Activated naive CD4-positive, alpha-beta T cell treated with anti-CD3 and anti-CD28 coated beads, Interleukin-2, amount 50 U/mL, for 72 hours (primary cell): Measurements from ENCODE around the gene MYCBP2. TPM values are rescaled to one million over a fixed set of nuclear protein-coding genes. Genes with fewer than 3 reads are reported as not detected.
"Not testable (repeated sequence)": the region's sequence is repeated elsewhere in the genome, so short reads cannot be mapped to it uniquely, and the experiment has no call there.

Experiments
- ATAC-seq, 2 donors: fragments of 150-1000 bp; cut with Tn5 transposase; 2 replicates each; pipeline ENCODE4 v1.10.0; 2021; ENCODE audit warnings: mild to moderate bottlenecking in 2 of 2, moderate library complexity in 2 of 2
- DNase-seq, 2 donors: peaks; one replicate each; pipeline ENCODE4 v3.0.0; 2021 to 2022; ENCODE audit warnings: low spot score in 2 of 2
- H3K27ac Mint-ChIP-seq, 2 donors: one replicate each; pipeline ENCODE4 v1.8.0; 2022; ENCODE audit warnings: mild to moderate bottlenecking in 2 of 2, mixed read lengths in 2 of 2
- H3K36me3 Mint-ChIP-seq, 2 donors: one replicate each; pipeline ENCODE4 v1.8.0; 2022; ENCODE audit warnings: mixed read lengths in 2 of 2
- H3K9me3 Mint-ChIP-seq, 2 donors: one replicate each; pipeline ENCODE4 v1.8.0; 2022; ENCODE audit warnings: mixed read lengths in 2 of 2
- total RNA-seq, 2 donors: library from RNA; stranded (reverse); gene quantifications; one replicate each; pipeline ENCODE4 v1.2.3, GENCODE V29; 2022

MYCBP2 gene
- total RNA-seq, 2 donors from 2014 or later, result 80.1 to 105 TPM

- DNase-seq, result no peak
- no peak for ATAC-seq
- Mint-ChIP-seq H3K36me3 (peaks cover 9 to 40% of the 10 kb centered on the region in 2 donors), H3K27ac (peak overlapping the region in 1 of 2 donors; percentile 15), H3K9me3 (no peaks in the 10 kb centered on the region)
Measured at GRCh38 chr13:77016888-77017623, 309.8 kb downstream of the MYCBP2 start.

- ATAC-seq, result no peak
Measured at GRCh38 chr13:77016251-77016812, 310.6 kb downstream of the MYCBP2 start.

GRCh38 chr13:77014906-77015685 lies 311.8 kb downstream of the MYCBP2 start:
- Mint-ChIP-seq H3K27ac (no peak overlapping the region), H3K36me3 (peaks cover 9 to 50% of the 10 kb centered on the region in 2 donors), H3K9me3 (no peaks in the 10 kb centered on the region)
- ATAC-seq, result no peak
- no peak for DNase-seq

More at GRCh38 chr13:77016251-77016812, 310.6 kb downstream of the MYCBP2 start:
- no peak for DNase-seq
- peaks cover 9 to 38% of the 10 kb centered on the region in 2 donors for H3K36me3 Mint-ChIP-seq
- no peaks in the 10 kb centered on the region for H3K9me3 Mint-ChIP-seq
- no peak overlapping the region for H3K27ac Mint-ChIP-seq

- DNase-seq, result no peak
- Mint-ChIP-seq H3K36me3 (peaks cover 9 to 60% of the 10 kb centered on the region in 2 donors), H3K9me3 (no peaks in the 10 kb centered on the region), H3K27ac (peak overlapping the region in 1 of 2 donors; percentile 32)
- no peak for ATAC-seq
Measured at GRCh38 chr13:77013853-77014542, 312.9 kb downstream of the MYCBP2 start.

- H3K9me3 Mint-ChIP-seq, result not testable (repeated sequence)
Measured at GRCh38 chr13:77009719-77010118, 317.2 kb downstream of the MYCBP2 start.

GRCh38 chr13:77009011-77009410 lies 317.9 kb downstream of the MYCBP2 start:
- no peak for DNase-seq
- peaks cover 4 to 42% of the 10 kb centered on the region in 2 donors for H3K36me3 Mint-ChIP-seq
- no peaks in the 10 kb centered on the region for H3K9me3 Mint-ChIP-seq
- peak overlapping the region; percentile 46 to 60 for H3K27ac Mint-ChIP-seq
- ATAC-seq, result peak; percentile 84 to 90

More at GRCh38 chr13:77009719-77010118, 317.2 kb downstream of the MYCBP2 start:
- H3K27ac Mint-ChIP-seq, ATAC-seq, DNase-seq: not testable (repeated sequence)
- H3K36me3 Mint-ChIP-seq, result peaks cover 9 to 49% of the 10 kb centered on the region in 2 donors

GRCh38 chr13:77008337-77008736 lies 318.6 kb downstream of the MYCBP2 start:
- not testable (repeated sequence) for DNase-seq, H3K9me3 Mint-ChIP-seq
- peak; percentile 71 for ATAC-seq
- H3K27ac Mint-ChIP-seq, result peak overlapping the region in 1 of 2 donors; percentile 46
- H3K36me3 Mint-ChIP-seq, result peaks cover 0 to 35% of the 10 kb centered on the region in 2 donors

- Mint-ChIP-seq H3K36me3 (peaks cover 0 to 22% of the 10 kb centered on the region in 2 donors), H3K9me3 (no peaks in the 10 kb centered on the region), H3K27ac (peak overlapping the region in 1 of 2 donors; percentile 18)
- DNase-seq (no peak), ATAC-seq (no peak)
Measured at GRCh38 chr13:77002590-77003190, 324.2 kb downstream of the MYCBP2 start.

- DNase-seq, result no peak
- Mint-ChIP-seq H3K9me3 (no peaks in the 10 kb centered on the region), H3K36me3 (peaks cover 0 to 25% of the 10 kb centered on the region in 2 donors), H3K27ac (peak overlapping the region; percentile 3 to 18)
- no peak for ATAC-seq
Measured at GRCh38 chr13:77001963-77002587, 324.8 kb downstream of the MYCBP2 start.

- H3K9me3 Mint-ChIP-seq, result no peaks in the 10 kb centered on the region
- DNase-seq, result no peak
- ATAC-seq, result no peak
- H3K27ac Mint-ChIP-seq, result peak overlapping the region in 1 of 2 donors; percentile 3
- H3K36me3 Mint-ChIP-seq, result peaks cover 2 to 31% of the 10 kb centered on the region in 2 donors
Measured at GRCh38 chr13:77001540-77001939, 325.4 kb downstream of the MYCBP2 start.

GRCh38 chr13:77000475-77000874 lies 326.4 kb downstream of the MYCBP2 start:
- H3K27ac Mint-ChIP-seq, result no peak overlapping the region
- peaks cover 5 to 35% of the 10 kb centered on the region in 2 donors for H3K36me3 Mint-ChIP-seq
- no peaks in the 10 kb centered on the region for H3K9me3 Mint-ChIP-seq
- ATAC-seq (no peak), DNase-seq (no peak)

Other genes with a start within 250 kb of the MYCBP2 start
- gene SCEL, start 208.6 kb upstream of the MYCBP2 start, total RNA-seq, result not detected